ELR (cell line): Measurements from ENCODE around the gene OAS2.

Source experiments
- DNase-seq: peaks from one replicate; pipeline ENCODE4 v3.0.0-alpha.2; 2015; ENCODE audit warnings: low read depth

Gene OAS2

DNA sequence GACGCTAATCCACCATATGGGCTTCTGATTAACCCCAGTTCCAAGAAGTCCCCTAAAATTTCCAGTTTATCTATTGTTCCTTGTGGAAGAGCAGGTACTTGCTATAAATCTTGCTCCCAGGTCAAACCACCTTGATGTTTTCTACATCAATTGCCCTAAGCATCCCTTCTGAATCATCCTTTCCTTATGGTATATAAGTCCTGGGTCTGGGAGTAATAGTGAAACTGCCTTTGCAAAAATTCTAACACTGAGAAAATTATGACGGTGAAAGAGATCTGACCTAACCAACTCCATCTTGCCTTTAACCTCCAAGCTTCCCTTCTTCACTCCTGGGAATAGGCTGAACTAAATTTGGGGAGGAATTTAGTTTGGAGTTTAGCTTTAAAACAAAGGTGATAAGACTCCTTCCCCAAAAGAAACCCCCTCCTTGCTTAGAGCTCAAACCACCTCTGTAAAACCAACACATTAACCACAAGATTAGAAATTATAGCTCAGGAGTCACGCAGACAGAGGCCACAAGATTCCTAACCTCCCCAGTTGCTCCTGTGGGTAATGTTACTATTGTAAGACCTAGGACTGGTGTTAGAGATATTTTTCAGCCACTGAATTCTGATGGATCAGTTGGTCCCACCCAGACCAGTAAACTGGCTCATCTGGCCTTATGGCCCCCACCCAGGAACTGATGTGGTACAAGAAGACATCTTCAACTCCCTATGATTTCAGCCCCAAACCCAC is 44.4 kb downstream of the OAS2 start:
- DNase-seq = no peak

DNA sequence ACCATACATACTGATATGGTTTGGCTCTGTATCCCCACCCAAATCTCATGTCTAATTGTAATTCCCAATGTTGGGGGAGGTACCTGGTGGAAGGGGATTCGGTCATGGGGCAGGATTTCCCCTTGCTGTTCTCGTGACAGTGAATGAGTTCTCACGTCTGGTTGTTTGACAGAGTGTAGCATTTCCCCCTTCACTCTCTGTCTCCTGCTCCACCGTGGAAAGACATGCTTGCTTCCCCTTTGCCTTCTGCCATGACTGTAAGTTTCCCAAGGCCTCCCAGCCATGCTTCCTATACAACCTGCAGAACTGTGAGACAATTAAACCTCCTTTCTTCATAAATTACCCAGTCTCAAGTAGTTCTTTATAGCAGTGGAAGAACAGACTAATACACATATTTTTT is 49.4 kb downstream of the OAS2 start:
- no peak for DNase-seq

DNA sequence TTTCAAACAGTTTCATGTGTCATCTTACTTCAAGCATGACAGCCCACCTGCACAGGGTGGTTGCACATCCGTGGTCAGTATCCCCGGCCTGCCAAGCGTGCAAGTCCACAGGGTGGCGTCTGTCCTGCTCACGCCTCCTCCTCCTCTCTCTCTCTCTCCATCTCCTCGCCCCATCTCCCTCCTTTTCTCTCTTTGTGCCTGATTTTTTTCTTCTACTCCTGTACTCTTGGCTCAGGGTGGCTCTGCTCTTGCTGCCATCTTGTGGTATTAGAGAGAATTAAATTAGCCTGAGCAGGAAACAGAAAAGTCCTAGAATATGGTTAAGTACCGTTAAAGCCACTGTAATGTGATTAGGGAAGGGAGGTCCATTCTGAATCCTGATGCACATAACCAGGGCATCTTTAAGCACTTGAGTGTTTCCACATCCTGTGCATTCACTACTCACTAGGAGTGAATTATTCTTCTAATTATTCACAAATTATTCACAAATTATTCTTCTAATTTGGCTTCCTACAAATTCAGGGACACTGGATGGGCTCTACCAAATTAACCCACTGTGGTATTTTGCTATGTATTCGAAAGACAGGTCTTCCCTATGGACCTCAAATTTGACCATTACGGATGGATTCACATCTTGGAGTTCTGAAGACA is 52.7 kb downstream of the OAS2 start:
- peak; percentile 89 for DNase-seq

DNA sequence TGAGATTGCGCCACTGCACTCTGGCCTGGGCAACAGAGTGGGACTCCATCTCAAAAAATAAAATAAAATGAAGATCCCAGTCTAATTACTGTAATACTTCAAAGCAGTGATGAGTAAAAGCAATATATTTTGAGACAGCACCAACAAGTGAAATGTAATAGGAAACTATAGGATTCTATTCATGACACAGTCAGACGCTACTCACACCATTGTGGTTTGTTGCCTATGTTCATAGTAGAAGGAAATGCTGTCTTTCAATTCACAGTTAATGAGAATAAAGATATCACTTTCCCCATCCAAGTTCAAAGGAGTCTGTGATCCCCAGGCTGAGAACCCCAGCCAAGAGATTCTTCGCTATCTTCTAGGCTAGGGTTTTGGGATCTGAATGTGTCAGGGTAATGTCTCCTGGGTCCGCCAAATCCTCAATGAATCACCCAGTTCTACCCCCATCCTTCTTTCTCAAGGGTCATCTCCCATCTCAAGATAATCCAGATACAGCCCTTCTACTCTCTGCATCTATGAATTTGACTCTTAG is 61.7 kb downstream of the OAS2 start:
- DNase-seq = peak; percentile 71

DNA sequence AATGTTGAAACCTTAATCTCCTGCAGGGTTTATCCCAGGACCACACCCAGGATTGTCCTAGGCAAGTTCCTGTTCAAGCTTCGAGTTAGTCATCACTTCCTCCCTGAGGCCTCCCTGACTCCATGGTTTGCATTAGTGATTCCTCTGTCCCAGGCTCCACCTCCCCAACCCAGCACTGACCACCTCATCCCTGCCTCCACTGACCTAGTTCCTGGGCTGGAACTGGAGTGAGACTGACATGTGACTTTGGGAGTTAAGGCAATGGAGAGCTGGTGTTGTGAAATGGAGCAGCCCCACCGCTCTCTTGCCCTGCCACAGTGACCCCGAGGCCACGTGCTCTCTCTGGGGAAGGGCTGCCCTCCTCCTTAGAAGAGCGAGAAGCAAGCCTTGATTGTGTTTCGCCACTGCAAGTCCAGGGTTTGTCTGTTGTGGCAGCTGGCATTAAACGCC is 62.4 kb downstream of the OAS2 start:
- peak; percentile 96 for DNase-seq

DNA sequence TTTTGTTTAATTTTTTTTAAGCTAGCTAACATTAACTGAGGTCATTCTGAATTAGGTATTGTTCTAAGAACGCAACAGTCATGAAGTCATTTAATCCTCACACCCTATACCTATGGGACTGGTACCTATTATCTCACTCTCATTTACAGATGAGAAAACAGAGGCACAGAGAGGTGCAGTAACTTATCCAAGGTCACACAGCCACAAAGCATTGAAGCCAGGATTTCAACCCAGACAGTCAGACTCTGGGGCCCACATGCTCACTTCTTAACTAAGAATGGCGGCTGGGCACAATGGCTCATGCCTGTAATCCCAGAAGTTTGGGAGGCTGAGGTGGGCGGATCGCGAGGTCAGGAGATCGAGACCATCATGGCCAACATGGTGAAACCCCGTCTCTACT is 63.2 kb downstream of the OAS2 start:
- no peak for DNase-seq

DNA sequence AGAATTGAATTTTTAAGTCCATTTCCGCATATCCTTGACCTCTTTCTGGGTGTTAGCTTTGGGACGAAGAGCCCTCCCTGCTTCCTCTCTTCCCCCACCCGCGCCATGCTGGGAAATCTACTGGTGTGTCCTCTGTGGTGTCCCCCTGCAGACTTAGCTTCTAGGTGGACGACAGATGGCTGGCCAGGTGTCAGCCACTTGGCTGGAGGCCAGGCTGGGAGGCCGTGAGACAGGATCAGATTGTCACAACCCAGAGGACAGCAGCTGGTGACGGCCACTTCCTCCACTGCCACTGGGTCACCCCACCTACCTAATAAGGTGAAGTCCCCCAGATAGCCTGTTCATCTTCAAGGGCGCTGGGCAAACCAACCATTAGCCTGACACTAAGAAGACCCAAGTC is 64.9 kb downstream of the OAS2 start:
- no peak for DNase-seq

DNA sequence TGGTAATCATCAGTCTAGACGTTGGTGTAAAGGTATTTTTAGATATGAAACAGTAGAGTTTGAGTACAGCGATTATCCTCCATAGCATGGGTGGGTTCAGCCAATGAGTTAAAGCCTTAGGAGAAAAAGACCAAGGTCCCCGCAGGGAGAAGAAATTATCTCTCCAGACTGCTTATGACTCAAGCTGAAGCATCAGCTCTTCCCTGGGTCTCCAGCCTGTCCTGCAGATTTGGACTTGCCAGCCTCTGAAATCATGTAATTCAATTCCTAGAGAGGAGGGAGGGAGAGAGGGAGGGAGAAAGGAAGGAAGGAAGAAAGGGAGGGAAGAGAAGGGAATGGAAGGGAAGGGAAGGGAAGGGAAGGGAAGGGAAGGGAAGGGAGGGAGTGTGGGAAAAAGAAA is 66.2 kb downstream of the OAS2 start:
- no peak for DNase-seq

DNA sequence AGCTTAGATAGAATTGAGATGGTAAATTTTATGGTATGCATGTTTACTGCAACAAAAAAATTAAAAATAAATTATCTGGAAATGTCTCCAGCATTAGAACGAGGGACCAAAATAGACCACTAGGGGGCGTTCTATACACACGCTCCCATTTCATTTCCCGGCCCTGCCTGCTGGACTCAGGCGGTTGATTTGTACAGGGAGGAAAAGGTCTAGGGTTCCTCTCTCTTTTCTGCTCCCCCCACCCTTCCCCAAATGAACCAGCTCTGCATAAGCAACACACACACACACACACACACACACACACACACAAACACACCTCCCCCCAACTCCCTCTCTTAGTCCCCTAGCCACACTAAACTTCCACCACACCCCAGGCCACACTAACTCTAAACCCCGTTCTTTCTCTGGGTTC is 70.4 kb downstream of the OAS2 start:
- peak; percentile 78 for DNase-seq

DNA sequence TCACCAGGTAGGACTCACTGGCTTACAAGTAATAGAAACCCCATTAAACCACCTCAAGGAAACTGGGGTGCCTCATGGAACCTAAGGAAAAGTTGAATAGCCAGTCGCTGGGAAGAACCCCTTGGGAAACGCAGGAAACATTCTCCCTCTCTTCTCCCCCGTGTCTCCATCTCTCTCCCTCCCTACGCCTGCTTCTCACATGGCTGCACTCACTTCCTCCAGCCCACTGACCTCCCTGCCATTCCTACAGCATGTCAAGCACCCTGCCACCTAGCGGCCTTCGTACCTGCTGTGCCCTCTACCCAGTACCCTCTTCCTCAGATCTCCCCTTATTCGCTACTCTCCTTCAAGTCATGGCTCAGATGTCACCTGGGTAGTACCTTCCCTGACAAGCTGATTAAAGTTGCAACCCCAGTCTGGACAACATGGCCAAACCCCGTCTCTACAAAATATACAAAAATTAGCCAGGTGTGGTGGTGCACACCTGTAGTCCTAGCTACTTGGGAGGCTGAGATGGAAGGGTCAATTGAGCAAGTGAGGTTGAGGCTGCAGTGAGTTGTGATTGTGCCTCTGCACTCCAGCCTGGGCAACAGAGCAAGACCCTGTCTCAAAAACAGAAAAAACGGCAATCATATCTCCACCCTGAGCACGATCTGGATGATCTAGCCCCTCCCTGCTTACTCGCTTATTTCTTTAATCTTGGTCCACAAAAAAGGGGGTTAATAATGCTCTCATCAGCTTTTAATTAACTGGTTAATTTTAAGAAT is 71.8 kb downstream of the OAS2 start:
- DNase-seq = peak; percentile 58

DNA sequence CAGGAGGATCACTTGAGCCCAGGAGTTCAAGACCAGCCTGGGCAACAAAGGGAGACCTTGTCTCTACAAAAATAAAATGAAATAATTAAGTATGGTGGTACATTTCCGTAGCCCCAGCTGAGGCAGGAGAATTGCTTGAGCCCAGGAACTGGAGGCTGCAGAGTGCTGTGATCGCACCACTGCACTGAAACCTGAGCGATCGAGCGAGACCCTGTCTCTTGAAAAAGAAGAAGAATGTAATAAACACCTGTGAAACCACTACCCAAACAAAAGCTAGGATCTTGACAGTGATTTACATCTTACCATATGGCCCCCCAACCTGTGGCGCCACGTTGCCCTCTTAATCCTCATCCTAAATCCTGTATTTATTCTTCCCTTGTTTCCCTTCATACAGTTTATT is 72.5 kb downstream of the OAS2 start:
- DNase-seq = no peak

DNA sequence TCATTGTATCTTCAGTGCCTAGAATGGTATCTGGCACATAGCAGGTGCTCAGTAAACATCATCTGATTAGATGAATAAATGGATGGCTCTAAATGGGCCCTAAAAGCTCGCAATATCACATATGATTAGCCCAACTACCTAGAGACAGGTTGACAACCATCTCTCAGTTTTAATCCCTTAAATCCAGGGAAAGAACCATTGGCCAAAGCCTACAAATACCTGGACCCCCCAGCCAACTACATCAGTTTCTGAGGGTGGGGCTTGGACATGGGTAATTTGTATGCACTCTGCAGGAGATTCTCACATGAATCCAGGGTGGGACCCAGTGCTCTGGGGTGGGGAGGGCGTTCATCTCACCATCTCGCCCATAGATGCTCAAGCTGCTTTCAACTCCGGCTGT is 73.4 kb downstream of the OAS2 start:
- DNase-seq = no peak

DNA sequence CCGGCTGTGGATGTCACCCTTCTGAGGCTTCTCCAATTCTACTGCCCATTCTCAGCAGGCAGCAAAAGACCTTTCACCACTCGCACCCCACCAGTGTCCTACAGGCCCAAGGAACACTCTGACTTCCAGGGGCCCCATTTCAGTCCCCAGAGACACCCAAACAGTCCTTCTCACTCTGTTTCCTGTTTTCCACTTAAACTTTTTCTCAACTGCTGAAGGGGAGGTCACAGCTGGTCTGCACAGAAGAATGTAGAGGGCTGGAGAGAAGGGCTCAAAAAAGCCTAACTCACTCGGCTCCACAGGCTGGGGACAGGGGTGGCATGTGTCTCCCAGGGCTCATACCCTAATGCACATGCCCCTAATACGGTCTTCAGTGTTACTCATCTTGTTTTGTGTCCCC is 74.0 kb downstream of the OAS2 start:
- DNase-seq = no peak

DNA sequence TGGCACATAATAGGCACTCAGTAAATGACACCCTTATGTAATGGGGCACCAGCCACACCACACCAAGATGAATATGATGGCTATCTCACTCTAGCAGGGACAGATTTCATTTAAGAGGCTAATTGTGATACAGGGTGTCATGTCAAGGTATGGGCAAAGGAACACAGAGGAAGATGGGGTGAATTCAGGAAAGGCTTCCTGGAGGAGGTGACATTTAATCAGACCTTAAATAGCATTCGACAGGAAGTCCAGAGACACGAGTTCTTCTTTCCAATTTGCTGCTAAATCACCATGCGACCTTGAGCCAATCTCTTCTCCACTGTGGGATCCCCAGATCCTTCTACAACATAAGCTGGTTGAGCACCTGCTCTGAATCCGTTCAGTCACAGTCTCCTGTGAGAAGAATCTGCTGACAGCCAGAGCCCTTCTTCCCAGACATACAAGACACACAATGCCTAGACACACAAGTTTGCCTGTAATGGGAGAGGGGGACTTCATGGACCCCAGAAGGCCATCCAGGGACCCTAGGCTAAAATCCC is 76.7 kb downstream of the OAS2 start:
- no peak for DNase-seq

DNA sequence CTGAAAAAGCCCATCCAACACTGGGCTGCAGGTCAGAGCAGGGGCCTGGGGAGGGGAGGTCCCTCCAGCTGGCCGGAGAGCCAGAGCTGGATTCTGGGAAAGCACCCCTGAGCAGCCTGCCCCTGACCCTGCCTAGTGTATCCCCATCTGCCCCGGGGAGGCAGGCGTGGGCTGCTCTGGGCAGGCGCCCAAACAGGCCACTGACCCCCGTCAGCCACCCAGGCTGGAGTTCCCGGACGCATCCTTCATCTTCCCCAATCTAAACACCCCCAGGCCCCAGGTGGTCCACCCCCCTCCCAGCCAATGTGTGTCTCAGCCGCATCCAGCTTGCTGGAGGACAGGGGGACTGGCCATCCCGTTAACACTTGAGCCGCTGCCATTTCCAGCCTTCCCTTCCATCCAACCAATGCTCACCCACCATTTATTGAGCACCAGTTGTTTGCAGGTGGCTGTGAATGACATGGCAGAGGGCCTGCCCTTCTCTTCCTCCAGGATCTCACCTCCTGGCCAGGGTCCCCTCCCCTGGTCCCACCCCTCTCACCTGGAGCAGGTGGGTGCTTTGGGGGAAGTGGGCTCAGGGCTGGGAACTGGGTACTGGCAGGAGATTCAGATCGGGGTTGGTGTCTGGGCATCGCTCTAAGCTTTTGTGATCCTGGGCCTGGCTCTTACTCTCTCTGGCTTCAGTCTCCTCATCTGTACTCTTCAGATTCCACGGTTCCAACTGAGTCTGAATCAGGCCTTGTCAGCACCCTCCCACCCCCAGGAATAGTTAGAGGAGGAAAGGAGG is 77.5 kb downstream of the OAS2 start:
- DNase-seq = no peak

DNA sequence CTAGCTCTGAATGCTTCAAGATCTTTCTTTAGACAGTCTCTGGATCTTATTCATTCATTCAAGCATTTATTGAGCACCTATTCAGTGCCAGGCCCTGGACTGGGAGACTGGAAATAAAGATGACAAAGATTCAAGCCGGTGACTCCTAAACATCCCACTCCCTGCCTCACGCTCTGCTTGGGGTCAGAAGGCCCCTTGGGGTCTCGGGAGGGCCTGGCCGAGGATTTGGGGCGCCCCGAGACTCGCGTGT is 78.0 kb downstream of the OAS2 start:
- no peak for DNase-seq

DNA sequence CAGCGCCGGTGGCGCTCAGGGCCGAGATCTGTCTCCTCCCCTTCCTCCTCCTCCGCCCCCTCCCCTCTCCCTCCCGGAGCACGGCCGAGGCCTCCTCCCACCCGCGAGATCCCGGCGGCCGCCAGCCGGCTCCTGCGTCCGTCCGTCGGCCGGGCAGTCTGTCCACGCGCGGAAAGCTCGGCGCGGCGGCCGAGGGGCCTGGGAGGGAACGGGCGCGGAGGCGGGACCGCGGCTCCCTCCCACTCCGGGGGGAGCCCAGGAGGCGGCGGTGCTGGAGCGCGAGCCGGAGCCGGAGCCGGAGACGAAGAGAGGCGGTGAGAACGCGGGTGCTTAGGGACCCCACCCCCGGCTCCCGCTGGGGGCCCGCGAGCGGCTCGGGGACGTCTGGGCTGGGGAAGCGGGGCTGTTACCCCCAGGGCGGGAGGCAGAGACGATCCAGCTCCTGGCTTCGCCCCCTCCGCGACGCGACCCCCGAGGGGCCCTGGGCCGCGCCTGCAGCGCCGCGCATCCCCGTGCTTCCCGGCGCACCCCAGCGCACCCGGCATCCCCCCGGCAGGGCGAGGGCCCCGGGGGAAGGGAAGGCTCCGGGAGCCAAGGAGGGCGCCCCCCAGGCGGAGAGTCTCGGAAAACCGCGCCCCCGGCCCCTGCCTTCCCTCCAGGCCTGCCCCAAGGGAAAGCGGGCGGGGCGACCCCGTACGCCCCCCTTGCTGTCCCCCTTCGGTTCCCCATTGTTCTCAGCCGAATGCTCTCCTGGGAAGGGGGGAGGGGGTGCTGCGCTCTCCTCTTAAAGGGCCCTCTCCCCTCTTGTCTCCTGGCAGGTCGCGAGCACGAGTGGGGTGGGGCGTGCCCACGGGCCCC is 78.5 kb downstream of the OAS2 start, which contains the start of gene DTX1:
Gene DTX1 (plus strand): TSS at position 100 of the 858 bp plus-strand sequence. CDS start 1,463 bp downstream, outside the sequence.
- DNase-seq = no peak

DNA sequence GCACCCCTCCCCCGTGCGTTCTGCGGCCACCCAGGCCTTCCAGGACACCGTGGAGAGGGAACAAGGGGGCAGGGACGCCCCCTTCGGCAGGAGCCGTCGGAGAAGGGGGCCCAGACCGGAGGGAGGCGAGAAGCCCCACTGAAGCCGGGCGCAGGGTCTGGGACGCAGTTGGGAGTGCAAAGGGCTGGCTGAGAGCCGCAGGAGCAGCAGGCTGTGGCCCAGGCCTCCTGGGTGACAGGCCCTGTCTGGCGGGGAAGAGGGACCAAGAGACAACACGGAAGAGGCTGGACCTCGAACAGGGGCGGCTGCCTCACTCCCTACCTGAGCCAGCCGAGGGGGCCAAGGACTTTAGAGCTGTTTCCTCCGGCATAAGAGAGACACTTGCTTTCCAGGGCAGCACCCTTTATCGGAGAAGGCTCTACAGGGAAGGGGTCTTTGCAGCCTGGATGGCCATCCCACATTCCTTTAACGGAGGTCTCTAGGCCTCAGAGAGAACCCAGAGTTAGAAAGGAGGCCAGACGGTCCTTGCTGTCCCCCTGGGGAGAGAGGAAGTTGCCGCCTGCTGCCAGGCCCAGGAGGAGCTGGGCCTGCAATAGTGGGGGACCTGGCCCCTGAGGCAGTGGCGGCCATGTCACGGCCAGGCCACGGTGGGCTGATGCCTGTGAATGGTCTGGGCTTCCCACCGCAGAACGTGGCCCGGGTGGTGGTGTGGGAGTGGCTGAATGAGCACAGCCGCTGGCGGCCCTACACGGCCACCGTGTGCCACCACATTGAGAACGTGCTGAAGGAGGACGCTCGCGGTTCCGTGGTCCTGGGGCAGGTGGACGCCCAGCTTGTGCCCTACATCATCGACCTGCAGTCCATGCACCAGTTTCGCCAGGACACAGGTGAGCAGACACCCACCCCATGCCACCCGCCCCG is 79.5 kb downstream of the OAS2 start:
- DNase-seq = no peak

DNA sequence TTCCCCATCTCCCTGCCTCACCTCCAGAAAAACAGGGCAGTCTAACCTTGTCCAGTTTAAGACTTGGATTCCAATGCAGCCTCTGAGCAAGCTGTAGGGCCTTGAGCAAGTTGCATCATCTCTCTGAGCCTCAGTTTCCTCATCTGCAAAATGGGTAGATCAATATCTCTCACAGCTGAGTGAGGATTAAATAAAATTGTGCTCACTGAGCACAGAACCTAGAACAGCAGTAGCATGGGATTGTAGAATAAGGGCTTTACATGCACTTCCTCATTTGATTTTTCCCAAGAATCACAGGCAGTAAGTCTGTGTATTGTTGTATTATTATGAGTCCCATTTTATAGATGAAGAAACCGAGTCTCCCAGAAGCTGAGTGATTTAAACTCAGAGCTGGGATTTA is 80.2 kb downstream of the OAS2 start:
- DNase-seq = no peak

DNA sequence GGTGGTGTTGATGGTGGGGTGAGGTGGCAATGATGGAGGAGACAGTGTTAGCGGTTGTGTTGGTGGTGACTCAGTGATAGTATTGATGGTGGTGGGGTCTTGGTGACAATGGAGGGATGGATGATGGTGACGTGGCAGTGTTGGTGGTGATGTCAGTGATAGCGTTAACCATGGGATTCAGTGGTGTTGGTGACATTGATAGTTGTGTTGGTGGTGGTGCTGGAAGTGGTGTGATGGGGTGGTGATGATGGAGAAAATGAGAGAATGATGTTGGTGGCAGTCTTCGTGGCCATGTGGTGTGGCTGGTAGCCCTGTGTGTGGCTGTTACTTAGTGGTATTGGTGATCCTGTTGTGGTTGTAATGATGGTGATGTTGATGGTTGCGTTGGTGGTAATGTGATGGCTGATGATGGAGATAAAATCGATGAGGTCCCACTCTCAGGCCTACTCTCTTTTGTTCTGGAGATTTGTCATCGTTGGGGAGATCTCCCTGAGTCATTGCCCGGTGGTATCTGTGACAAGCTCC is 80.8 kb downstream of the OAS2 start:
- no peak for DNase-seq
